Activated CD4-positive, alpha-beta T cell treated with anti-CD3 and anti-CD28 coated beads, Interleukin-2, amount 10 ng/mL, durations not matched to agents 7 days and 5 days (primary cell): ENCODE data around the gene ZHX3. TPM values are rescaled to one million over a fixed set of nuclear protein-coding genes. Genes with fewer than 3 reads are reported as not detected.
A peak's percentile ranks its signal among the peaks of the same experiment; 100 is the strongest.

Experiments
- CTCF ChIA-PET: fragments of 350-600 bp; sonication (Branson Sonifier 250); formaldehyde crosslinking; loops from one replicate; lab custom pipeline; 2021; ENCODE audit warnings: antibody characterized with exemption; lab: Charles Lee
- POLR2A ChIA-PET: fragments of 350-600 bp; sonication (Branson Sonifier 250); formaldehyde crosslinking; loops from one replicate; lab custom pipeline; 2021; ENCODE audit warnings: antibody characterized with exemption; lab: Charles Lee
- DNase-seq: peaks from one replicate; pipeline ENCODE4 v3.0.0-alpha.2; 2020
- H3K27ac Mint-ChIP-seq: one replicate; pipeline ENCODE4 v1.8.0; 2021; ENCODE audit warnings: mild to moderate bottlenecking, moderate library complexity, mixed read lengths
- H3K27me3 Mint-ChIP-seq: one replicate; pipeline ENCODE4 v1.8.0; 2021; ENCODE audit warnings: mixed read lengths
- H3K36me3 Mint-ChIP-seq: one replicate; pipeline ENCODE4 v1.8.0; 2021; ENCODE audit warnings: low read depth, mixed read lengths
- H3K4me1 Mint-ChIP-seq: one replicate; pipeline ENCODE4 v1.8.0; 2021; ENCODE audit warnings: mixed read lengths
- H3K4me3 Mint-ChIP-seq: one replicate; pipeline ENCODE4 v1.8.0; 2021; ENCODE audit warnings: mild to moderate bottlenecking, moderate library complexity, mixed read lengths
- H3K9me3 Mint-ChIP-seq: one replicate; pipeline ENCODE4 v1.8.0; 2021; ENCODE audit warnings: mixed read lengths
- total RNA-seq, 2 experiments: library from RNA; stranded (reverse); gene quantifications; one replicate each; pipeline ENCODE4 v1.2.3, GENCODE V29; 2021

Gene ZHX3
- total RNA-seq, 2 experiments from 2014 or later = 8.6 to 10.2 TPM

DNA sequence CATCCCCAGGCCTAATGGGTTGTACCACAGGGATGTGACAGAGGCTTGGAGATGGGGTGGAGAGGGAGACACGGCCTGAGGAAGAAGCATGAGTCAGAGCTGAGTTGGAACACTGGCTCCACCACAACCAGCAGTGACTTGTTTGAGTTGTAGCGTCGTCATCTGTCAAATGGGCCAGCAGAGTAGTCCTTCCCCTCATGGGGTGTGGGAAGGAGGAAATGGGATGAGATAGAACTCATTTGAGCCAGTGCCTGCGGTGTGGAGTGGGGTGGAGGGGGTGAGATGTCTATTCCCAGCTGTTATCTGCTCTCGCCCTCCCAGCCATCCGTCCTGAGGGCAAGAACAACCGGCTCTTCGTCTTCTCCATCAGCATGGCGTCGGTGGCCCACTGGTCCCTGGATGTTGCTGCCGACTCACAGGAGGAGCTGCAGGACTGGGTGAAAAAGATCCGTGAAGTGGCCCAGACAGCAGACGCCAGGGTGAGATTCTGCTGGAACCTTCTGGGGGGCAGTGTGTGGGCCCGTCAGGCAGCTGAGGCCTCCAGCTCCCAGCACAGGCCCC, 147.7 kb downstream of the ZHX3 start:
- POLR2A ChIA-PET = no interaction called here
- H3K27me3 Mint-ChIP-seq = no peaks in the 10 kb centered on the region
- no peaks in the 10 kb centered on the region for H3K9me3 Mint-ChIP-seq
- peaks cover 74% of the 10 kb centered on the region for H3K36me3 Mint-ChIP-seq
- H3K27ac Mint-ChIP-seq = peak overlapping the region; percentile 0
- H3K4me3 Mint-ChIP-seq = no peak overlapping the region
- DNase-seq = no peak
- peaks cover 48% of the 10 kb centered on the region for H3K4me1 Mint-ChIP-seq
- CTCF ChIA-PET = interaction anchor here (0.5 to 1.9 kb wide), 4 partner anchors 13 to 28 kb away, joined by 3 to 5 read pairs (median 4); no protein-coding TSS in a partner anchor

DNA sequence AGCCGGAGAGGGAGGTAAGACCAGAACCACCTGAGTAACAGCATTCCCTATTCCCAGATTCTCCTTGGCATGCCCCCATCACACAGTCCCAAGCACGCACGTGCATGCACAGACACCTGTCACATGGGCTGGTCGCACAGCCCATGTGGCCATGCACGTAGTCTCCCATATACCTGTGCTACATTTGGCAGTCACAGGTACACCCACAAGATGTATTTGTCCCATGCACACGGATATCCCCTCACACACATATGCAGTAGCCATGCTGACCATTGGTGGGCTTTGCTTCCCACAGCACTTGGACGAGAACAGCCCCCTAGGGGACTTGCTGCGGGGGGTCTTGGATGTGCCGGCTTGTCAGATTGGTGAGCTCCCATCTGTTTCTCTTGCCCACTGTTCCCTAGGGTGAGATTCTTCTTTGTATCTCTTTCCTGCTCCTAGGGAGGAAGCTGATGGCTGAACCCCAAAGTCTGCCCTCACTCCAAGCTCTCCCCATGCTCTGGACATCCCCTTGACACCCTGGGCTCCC, 148.3 kb downstream of the ZHX3 start:
- ChIA-PET POLR2A (no interaction called here), CTCF (interaction anchor here (1.1 kb wide), 1 partner anchor 14 kb away, joined by 4 read pairs; no protein-coding TSS in a partner anchor)
- H3K27ac Mint-ChIP-seq = no peak overlapping the region
- H3K9me3 Mint-ChIP-seq = no peaks in the 10 kb centered on the region
- peaks cover 49% of the 10 kb centered on the region for H3K4me1 Mint-ChIP-seq
- DNase-seq = no peak
- H3K36me3 Mint-ChIP-seq = peaks cover 74% of the 10 kb centered on the region
- no peaks in the 10 kb centered on the region for H3K27me3 Mint-ChIP-seq
- no peak overlapping the region for H3K4me3 Mint-ChIP-seq

DNA sequence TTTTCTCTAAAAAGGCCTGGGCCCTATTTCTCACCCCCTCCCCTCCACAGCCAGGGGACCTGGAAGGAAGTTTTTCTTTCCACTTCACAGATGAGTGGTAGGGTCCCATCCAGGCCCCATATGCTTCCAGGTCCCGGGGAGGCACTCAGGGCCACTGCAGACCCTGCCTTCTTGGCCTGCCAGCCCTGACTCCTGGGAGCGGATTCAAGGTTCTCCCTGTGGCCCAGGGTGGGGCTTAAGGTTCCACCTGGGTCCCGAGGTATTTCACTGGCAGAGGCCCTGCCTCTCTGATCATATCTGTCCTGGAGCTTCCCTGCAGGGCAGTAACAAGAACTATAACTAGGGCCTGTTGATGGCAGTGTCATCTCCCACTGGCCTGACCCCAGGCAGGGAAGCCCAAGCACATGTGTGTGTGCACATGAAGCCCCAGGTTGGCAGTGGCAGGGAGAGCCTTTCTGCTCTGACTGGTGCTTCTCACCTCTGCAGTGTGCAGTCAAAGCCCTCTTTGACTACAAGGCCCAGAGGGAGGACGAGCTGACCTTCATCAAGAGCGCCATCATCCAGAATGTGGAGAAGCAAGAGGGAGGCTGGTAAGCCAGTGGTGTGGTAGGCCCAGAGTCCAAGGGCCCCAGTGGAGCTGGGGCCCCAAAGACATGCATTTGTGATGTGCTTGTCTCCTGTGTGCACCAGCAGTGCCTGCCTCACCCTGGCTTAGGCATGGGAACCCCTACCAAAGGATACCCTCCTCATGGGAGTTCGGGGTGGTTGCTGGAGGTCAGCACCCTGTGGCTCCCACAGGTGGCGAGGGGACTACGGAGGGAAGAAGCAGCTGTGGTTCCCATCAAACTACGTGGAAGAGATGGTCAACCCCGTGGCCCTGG, 149.0 kb downstream of the ZHX3 start:
- Mint-ChIP-seq H3K27me3 (no peaks in the 10 kb centered on the region), H3K4me3 (no peak overlapping the region), H3K4me1 (peaks cover 56% of the 10 kb centered on the region), H3K9me3 (no peaks in the 10 kb centered on the region), H3K27ac (no peak overlapping the region), H3K36me3 (peaks cover 78% of the 10 kb centered on the region)
- no peak for DNase-seq
- POLR2A ChIA-PET = no interaction called here
- CTCF ChIA-PET = interaction anchor here (0.7 to 2.3 kb wide), 4 partner anchors 10 to 15 kb away, joined by 3 to 7 read pairs (median 6); no protein-coding TSS in a partner anchor

DNA sequence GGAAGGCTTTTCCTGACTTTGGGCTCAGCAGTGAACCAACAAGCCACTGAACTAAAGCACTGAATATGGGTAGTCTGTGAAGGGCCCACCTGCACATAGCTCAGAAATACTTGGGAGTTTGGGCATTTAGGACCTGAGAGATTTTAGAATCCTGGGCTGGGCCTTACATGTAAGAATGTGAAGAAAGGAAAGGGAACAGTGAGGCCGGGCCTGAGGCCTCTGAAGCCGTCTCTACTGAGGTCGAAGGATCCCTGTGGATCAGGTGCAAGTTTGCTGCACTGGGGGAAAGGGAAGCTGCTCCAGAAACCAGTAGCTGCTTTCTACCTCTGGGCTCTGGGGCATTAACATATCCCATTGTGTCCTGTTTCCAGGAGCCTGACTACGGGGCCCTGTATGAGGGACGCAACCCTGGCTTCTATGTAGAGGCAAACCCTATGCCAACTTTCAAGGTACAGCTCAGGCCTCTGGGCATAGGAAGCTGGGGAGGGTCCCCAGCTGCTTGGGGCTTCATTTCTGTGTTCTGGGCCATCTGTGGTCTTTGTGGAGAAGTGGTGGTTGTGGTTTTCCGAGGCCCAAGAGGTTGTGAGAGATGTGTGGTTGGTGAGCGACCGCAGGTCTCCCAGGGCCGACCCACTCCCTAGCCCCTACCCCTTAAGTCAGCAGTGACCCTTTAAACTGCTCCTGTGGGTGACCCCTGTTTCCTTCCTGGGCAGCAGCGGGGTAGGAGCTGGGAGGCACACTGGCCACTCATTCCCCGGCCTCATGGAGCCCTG, 149.9 kb downstream of the ZHX3 start:
- POLR2A ChIA-PET = no interaction called here
- H3K4me1 Mint-ChIP-seq = peaks cover 55% of the 10 kb centered on the region
- H3K27me3 Mint-ChIP-seq = no peaks in the 10 kb centered on the region
- no peaks in the 10 kb centered on the region for H3K9me3 Mint-ChIP-seq
- peaks cover 78% of the 10 kb centered on the region for H3K36me3 Mint-ChIP-seq
- H3K27ac Mint-ChIP-seq = peak overlapping the region; percentile 47
- H3K4me3 Mint-ChIP-seq = no peak overlapping the region
- CTCF ChIA-PET = interaction anchor here (0.7 to 2.3 kb wide), 5 partner anchors 9 to 16 kb away, joined by 3 to 7 read pairs (median 4); no protein-coding TSS in a partner anchor
- no peak for DNase-seq

DNA sequence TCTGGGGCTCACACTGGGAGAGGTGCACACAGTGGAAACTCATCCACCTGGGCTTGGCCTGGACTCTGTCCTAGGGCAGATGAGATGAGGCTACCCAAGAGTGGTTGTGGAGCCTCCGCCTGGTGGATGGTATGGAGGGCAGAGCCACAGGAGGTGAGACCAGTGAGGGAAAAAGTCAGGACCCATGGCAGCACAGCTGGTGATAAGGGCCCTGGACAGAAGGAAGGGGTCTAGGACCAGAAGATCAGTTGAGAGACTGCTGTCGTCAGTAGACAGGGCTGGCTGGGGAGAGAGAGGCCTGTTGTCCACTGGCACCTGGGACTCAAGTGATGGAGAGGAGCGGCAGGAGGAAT, 150.4 kb downstream of the ZHX3 start:
- ChIA-PET POLR2A (no interaction called here), CTCF (interaction anchor here (0.7 to 2.3 kb wide), 3 partner anchors 9 to 16 kb away, joined by 3 to 7 read pairs (median 7); no protein-coding TSS in a partner anchor)
- DNase-seq = no peak
- Mint-ChIP-seq H3K27ac (peak overlapping the region; percentile 47), H3K4me3 (no peak overlapping the region), H3K36me3 (peaks cover 81% of the 10 kb centered on the region), H3K27me3 (no peaks in the 10 kb centered on the region), H3K9me3 (no peaks in the 10 kb centered on the region), H3K4me1 (peaks cover 56% of the 10 kb centered on the region)

DNA sequence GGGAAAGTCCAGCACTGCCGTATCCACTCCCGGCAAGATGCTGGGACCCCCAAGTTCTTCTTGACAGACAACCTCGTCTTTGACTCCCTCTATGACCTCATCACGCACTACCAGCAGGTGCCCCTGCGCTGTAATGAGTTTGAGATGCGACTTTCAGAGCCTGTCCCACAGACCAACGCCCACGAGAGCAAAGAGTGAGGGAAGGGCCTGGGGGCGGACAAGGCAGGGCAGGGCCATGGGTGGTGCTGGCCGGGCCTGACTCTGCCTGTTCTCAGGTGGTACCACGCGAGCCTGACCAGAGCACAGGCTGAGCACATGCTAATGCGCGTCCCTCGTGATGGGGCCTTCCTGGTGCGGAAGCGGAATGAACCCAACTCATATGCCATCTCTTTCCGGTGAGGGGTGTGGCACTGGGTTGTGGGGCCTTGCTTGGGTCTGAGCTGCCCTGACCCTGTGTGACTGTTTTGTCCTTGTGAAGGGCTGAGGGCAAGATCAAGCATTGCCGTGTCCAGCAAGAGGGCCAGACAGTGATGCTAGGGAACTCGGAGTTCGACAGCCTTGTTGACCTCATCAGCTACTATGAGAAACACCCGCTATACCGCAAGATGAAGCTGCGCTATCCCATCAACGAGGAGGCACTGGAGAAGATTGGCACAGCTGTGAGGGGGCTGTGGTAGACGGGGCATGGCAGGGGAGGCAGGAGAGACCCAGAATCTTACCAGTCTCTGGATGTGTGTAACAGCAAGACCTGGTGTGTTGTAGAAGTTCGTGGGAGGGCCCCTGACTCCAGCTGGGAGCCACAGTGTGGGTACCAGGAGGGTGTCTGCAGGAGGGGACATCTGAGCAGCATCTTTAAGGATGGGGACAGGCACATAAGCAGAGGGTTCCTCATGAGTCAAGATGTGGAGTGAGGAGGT, 151.1 kb downstream of the ZHX3 start:
- ChIA-PET POLR2A (no interaction called here), CTCF (interaction anchor here (2.2 to 2.3 kb wide), 2 partner anchors 8 to 13 kb away, joined by 7 read pairs; no protein-coding TSS in a partner anchor)
- H3K4me3 Mint-ChIP-seq = no peak overlapping the region
- no peak for DNase-seq
- H3K9me3 Mint-ChIP-seq = no peaks in the 10 kb centered on the region
- no peaks in the 10 kb centered on the region for H3K27me3 Mint-ChIP-seq
- no peak overlapping the region for H3K27ac Mint-ChIP-seq
- peaks cover 79% of the 10 kb centered on the region for H3K36me3 Mint-ChIP-seq
- H3K4me1 Mint-ChIP-seq = peaks cover 55% of the 10 kb centered on the region

DNA sequence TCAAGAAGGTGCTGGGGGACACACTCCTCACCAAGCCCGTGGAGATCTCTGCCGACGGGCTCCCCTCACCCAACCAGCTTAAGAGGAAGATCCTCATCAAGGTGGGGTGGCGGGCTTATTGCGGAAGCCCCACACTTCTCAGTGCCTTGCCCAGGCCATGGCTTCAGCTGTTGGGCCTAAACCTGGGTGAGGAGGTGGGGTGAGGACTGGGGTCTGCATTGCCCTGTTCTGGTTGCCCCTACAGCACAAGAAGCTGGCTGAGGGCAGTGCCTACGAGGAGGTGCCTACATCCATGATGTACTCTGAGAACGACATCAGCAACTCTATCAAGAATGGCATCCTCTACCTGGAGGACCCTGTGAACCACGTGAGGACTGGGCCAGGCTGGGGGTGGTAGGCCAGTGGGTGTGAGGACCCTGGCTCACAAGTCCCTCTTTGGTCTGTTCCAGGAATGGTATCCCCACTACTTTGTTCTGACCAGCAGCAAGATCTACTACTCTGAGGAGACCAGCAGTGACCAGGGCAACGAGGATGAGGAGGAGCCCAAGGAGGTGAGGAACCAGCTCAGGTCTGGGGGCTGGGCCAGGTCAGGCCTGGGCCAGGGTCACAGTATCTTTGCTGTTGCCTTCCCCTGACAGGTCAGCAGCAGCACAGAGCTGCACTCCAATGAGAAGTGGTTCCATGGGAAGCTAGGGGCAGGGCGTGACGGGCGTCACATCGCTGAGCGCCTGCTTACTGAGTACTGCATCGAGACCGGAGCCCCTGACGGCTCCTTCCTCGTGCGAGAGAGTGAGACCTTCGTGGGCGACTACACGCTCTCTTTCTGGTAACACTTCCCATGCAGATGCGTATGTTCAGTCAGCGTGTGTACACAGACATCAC, 152.3 kb downstream of the ZHX3 start:
- no peaks in the 10 kb centered on the region for H3K9me3 Mint-ChIP-seq
- no peak overlapping the region for H3K27ac Mint-ChIP-seq
- POLR2A ChIA-PET = no interaction called here
- peaks cover 61% of the 10 kb centered on the region for H3K4me1 Mint-ChIP-seq
- no peaks in the 10 kb centered on the region for H3K27me3 Mint-ChIP-seq
- DNase-seq = no peak
- CTCF ChIA-PET = interaction anchor here (1.1 to 1.3 kb wide), 2 partner anchors 8 to 30 kb away, joined by 3 to 6 read pairs; no protein-coding TSS in a partner anchor
- no peak overlapping the region for H3K4me3 Mint-ChIP-seq
- peaks cover 83% of the 10 kb centered on the region for H3K36me3 Mint-ChIP-seq

DNA sequence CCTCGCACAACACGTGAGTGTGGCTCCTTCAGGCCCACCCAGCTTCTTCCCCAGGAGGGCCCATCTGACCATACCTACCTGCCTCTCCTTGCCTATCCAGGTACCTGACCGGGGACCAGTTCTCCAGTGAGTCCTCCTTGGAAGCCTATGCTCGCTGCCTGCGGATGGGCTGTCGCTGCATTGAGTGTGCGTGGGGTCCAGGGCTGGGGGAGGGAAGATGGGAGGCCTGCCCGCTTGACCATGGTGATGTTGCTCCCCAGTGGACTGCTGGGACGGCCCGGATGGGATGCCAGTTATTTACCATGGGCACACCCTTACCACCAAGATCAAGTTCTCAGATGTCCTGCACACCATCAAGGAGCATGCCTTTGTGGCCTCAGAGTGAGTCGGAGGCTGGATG, 153.7 kb downstream of the ZHX3 start:
- Mint-ChIP-seq H3K27ac (no peak overlapping the region), H3K4me1 (peaks cover 76% of the 10 kb centered on the region), H3K27me3 (no peaks in the 10 kb centered on the region), H3K4me3 (no peak overlapping the region), H3K9me3 (no peaks in the 10 kb centered on the region), H3K36me3 (peaks cover 87% of the 10 kb centered on the region)
- CTCF ChIA-PET = interaction anchor here (0.6 to 1.7 kb wide), 2 partner anchors 9 to 69 kb away, joined by 3 to 7 read pairs; no protein-coding TSS in a partner anchor
- POLR2A ChIA-PET = no interaction called here
- DNase-seq = no peak

DNA sequence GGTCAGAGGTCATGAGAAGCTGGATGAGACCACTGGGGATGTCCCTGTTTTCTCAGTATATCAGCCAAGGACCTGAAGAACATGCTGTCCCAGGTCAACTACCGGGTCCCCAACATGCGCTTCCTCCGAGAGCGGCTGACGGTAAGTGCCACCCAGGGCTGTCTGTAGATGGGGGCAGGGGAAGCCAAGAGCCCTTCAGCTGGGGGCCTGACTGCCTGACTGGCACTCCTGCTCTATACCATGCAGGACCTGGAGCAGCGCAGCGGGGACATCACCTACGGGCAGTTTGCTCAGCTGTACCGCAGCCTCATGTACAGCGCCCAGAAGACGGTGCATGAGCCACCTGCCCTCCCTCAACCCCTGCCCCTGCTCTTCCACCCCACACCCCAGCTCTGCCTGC, 155.1 kb downstream of the ZHX3 start:
- ChIA-PET CTCF (interaction anchor here (1.0 to 14.7 kb wide), 3 partner anchors 11 to 20 kb away, joined by 3 to 139 read pairs (median 7); partner anchors contain the start of gene PLCG1), POLR2A (no interaction called here)
- Mint-ChIP-seq H3K27ac (peak overlapping the region; percentile 74), H3K4me3 (no peak overlapping the region), H3K9me3 (no peaks in the 10 kb centered on the region), H3K4me1 (peaks cover 85% of the 10 kb centered on the region), H3K36me3 (peaks cover 93% of the 10 kb centered on the region), H3K27me3 (no peaks in the 10 kb centered on the region)
- DNase-seq = no peak

DNA sequence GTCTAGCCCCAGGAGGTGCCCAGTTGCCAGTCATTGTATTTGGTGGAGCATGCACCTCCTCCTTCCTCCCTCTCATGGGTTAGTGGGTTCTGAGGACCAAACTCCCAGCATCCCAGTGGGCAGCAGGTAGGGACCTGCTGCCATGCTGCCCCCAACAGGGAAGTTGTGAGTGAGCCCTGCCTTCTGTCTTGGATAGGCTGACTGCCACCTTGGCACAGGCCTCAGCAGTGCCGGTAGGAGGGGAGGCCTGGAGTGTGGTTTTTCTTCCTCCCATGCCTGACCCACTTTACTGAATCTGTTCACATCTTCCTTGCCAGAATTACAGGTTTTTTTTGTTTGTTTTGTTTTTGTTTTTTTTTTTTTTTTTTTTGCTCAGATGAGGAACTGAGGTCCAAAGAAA, 155.6 kb downstream of the ZHX3 start:
- DNase-seq = no peak
- POLR2A ChIA-PET = no interaction called here

DNA sequence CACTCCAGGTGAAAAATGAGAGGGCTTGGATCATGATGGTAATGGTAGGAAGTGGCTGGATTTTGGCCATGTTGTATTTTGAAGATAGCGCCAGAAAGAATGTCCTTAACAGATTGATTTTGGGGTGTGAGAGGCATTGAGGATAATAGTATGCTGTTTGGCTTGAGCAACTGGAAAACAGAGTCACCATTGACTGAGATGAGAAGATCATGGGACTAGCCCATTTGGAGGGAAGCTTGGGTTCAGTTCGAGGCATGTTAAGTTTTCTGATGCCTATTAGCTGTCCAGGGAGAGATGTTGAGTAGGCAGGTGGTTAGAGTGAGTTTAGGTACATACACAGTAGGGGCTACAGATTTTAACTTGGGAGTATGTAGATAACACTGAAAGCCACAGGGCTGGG, 156.8 kb downstream of the ZHX3 start:
- ChIA-PET POLR2A (no interaction called here), CTCF (interaction anchor here (1.0 to 14.7 kb wide), 4 partner anchors 12 to 191 kb away, joined by 3 to 139 read pairs (median 6); partner anchors contain the start of gene PLCG1)
- peak overlapping the region; percentile 80 for H3K27ac Mint-ChIP-seq
- H3K4me3 Mint-ChIP-seq = no peak overlapping the region
- no peaks in the 10 kb centered on the region for H3K9me3 Mint-ChIP-seq
- no peak for DNase-seq
- H3K4me1 Mint-ChIP-seq = peaks cover 86% of the 10 kb centered on the region
- H3K36me3 Mint-ChIP-seq = peaks cover 84% of the 10 kb centered on the region
- H3K27me3 Mint-ChIP-seq = no peaks in the 10 kb centered on the region

More for the DNA sequence above, 155.6 kb downstream of the ZHX3 start:
- Mint-ChIP-seq H3K27ac (peak overlapping the region; percentile 74), H3K27me3 (no peaks in the 10 kb centered on the region), H3K9me3 (no peaks in the 10 kb centered on the region), H3K4me3 (no peak overlapping the region), H3K36me3 (peaks cover 88% of the 10 kb centered on the region), H3K4me1 (peaks cover 85% of the 10 kb centered on the region)
- CTCF ChIA-PET = interaction anchor here (14.7 kb wide), 1 partner anchor 19 kb away, joined by 139 read pairs; the partner anchor contains the start of gene PLCG1
